SK-N-SH (cell line): ENCODE data around the gene OTOS. TPM values are rescaled to one million over a fixed set of nuclear protein-coding genes. Genes with fewer than 3 reads are reported as not detected.

Experiments used
- CTCF ChIA-PET: fragments of 300-600, 350-600 bp; formaldehyde crosslinking; extraction: SDS; loops from one replicate; lab custom pipeline; 2021; lab: Yijun Ruan, JAX
- POLR2A ChIA-PET: fragments of 350-600 bp; sonication (Branson Sonifier 250); formaldehyde crosslinking; extraction: SDS; loops from one replicate; lab custom pipeline; 2020; ENCODE audit warnings: antibody characterized with exemption, inconsistent platforms; lab: Yijun Ruan, JAX
- DNase-seq: peaks from one replicate; pipeline ENCODE4 v3.0.0; 2012
- H2AFZ ChIP-seq: fragments of 200-600 bp; sonication (generic); 2 replicates; pipeline ENCODE4 v1.8.1; 2016; ENCODE audit warnings: antibody characterized with exemption, mild to moderate bottlenecking, low read depth
- H3F3A ChIP-seq: fragments of 200-600 bp; sonication (generic); replicated peaks from 2 replicates; pipeline ENCODE3; 2016; ENCODE audit warnings: antibody characterized with exemption, mild to moderate bottlenecking; ENCODE audit not compliant: insufficient read depth
- H3K27ac ChIP-seq, 2 experiments: fragments of 200-500 bp in 1 of 2; fragments of 200-600 bp in 1 of 2; sonication (Bioruptor generic) in 1 of 2; sonication (generic), shearing (Covaris generic) in 1 of 2; 2 replicates each; pipeline versions ENCODE4 v1.5.1 to v1.6.1; 2014 to 2016; ENCODE audit warnings: low read depth in 2 of 2, inconsistent platforms in 1 of 2, low read length in 1 of 2, mild to moderate bottlenecking in 1 of 2, mixed read lengths in 1 of 2
- H3K27me3 ChIP-seq: fragments of 200-600 bp; sonication (generic), shearing (Covaris generic); 2 replicates; pipeline ENCODE4 v1.6.1; 2016; ENCODE audit warnings: mixed run types; ENCODE audit not compliant: insufficient read depth
- H3K36me3 ChIP-seq, 2 experiments: fragments of 200-500 bp in 1 of 2; fragments of 200-600 bp in 1 of 2; sonication (Bioruptor generic) in 1 of 2; sonication (generic) in 1 of 2; replicated peaks in 1 of 2; 2 replicates each; pipeline versions ENCODE3 to v1.5.1; 2014 to 2016; ENCODE audit warnings: low read length in 1 of 2, mild to moderate bottlenecking in 1 of 2; ENCODE audit not compliant: insufficient read depth in 2 of 2, control insufficient read depth in 1 of 2
- H3K4me1 ChIP-seq, 2 experiments: fragments of 200-500 bp in 1 of 2; fragments of 200-600 bp in 1 of 2; sonication (Bioruptor generic) in 1 of 2; sonication (generic), shearing (Covaris generic) in 1 of 2; 2 replicates each; pipeline versions ENCODE4 v1.5.1 to v1.6.1; 2014 to 2016; ENCODE audit warnings: low read depth in 1 of 2, low read length in 1 of 2, mixed run types in 1 of 2; ENCODE audit not compliant: insufficient read depth in 2 of 2, control insufficient read depth in 1 of 2
- H3K4me2 ChIP-seq: fragments of 200-600 bp; sonication (generic), shearing (Covaris generic); 2 replicates; pipeline ENCODE4 v1.6.1; 2017; ENCODE audit warnings: mixed run types
- H3K4me3 ChIP-seq, 2 experiments: fragments of 200-500 bp in 1 of 2; fragments of 200-600 bp in 1 of 2; sonication (Bioruptor generic) in 1 of 2; sonication (generic), shearing (Covaris generic) in 1 of 2; 2 replicates each; pipeline versions ENCODE4 v1.5.1 to v1.8.1; 2014 to 2016; ENCODE audit warnings: low read depth in 2 of 2, inconsistent platforms in 1 of 2, low read length in 1 of 2, mild to moderate bottlenecking in 1 of 2, mixed read lengths in 1 of 2, moderate library complexity in 1 of 2
- H3K79me2 ChIP-seq: fragments of 200-600 bp; sonication (generic); 2 replicates; pipeline ENCODE4 v1.8.1; 2017; ENCODE audit warnings: mild to moderate bottlenecking; ENCODE audit not compliant: insufficient read depth
- H3K9ac ChIP-seq: fragments of 200-600 bp; sonication (generic); 2 replicates; pipeline ENCODE4 v1.6.1; 2017; ENCODE audit warnings: mixed run types
- H3K9me2 ChIP-seq: fragments of 200-600 bp; sonication (generic); 2 replicates; pipeline ENCODE4 v1.6.1; 2017; ENCODE audit warnings: mixed run types
- H3K9me3 ChIP-seq: fragments of 200-600 bp; sonication (generic); 2 replicates; pipeline ENCODE4 v1.6.1; 2017; ENCODE audit warnings: mixed run types, mild to moderate bottlenecking, moderate library complexity
- H4K20me1 ChIP-seq: fragments of 200-600 bp; sonication (generic); 2 replicates; pipeline ENCODE4 v1.6.1; 2017; ENCODE audit warnings: mild to moderate bottlenecking, mixed run types; ENCODE audit not compliant: insufficient read depth
- GATA2 ChIP-seq: sonication (generic); formaldehyde crosslinking; IDR thresholded peaks from 2 replicates; pipeline ENCODE4 v1.5.0; 2020; ENCODE audit warnings: mild to moderate bottlenecking, missing genetic modification reagents
- JUND ChIP-seq: IDR thresholded peaks from 2 replicates; pipeline ENCODE4 v1.4.0; 2012
- MAX ChIP-seq: IDR thresholded peaks from 2 replicates; pipeline ENCODE4 v1.4.0; 2012; ENCODE audit warnings: low read depth
- MXI1 ChIP-seq: IDR thresholded peaks from 2 replicates; pipeline ENCODE4 v1.6.1; 2012; ENCODE audit warnings: mild to moderate bottlenecking, low read depth, low read length, improper control_type of control experiment
- PBX3 ChIP-seq: IDR thresholded peaks from 2 replicates; pipeline ENCODE4; 2012
- RAD21 ChIP-seq: IDR thresholded peaks from 2 replicates; pipeline ENCODE4 v1.6.1; 2012; ENCODE audit warnings: mild to moderate bottlenecking, low read length
- RFX5 ChIP-seq: IDR thresholded peaks from 2 replicates; pipeline ENCODE4 v1.6.1; 2012; ENCODE audit warnings: mild to moderate bottlenecking, improper control_type of control experiment, low read length
- RXRA ChIP-seq: IDR thresholded peaks from 2 replicates; pipeline ENCODE4 v1.4.0; 2012; ENCODE audit warnings: low read depth, mild to moderate bottlenecking, borderline replicate concordance
- SMC3 ChIP-seq: IDR thresholded peaks from 2 replicates; pipeline ENCODE4 v1.6.1; 2012; ENCODE audit warnings: low read depth, low read length, improper control_type of control experiment
- USF2 ChIP-seq: fragments of 150-350 bp; IDR thresholded peaks from 2 replicates; pipeline ENCODE4 v1.6.1; 2017; ENCODE audit warnings: antibody characterized with exemption, low read length, low read depth, borderline replicate concordance
- YY1 ChIP-seq: IDR thresholded peaks from 2 replicates; pipeline ENCODE4 v1.4.0; 2012; ENCODE audit warnings: low read depth, mild to moderate bottlenecking
- WGBS: methylation state at CpG from one replicate; pipeline ENCODE4 v1.1.6; 2017; ENCODE audit warnings: low lambda C conversion rate; 5-methylcytosine and 5-hydroxymethylcytosine counted together
- polyA plus RNA-seq, 3 experiments: library from polyadenylated mRNA; depleted of rRNA; stranded (reverse); fragments of >200 nt; gene quantifications; 2 replicates each; pipeline ENCODE4 v1.2.3, GENCODE V29; 2012

OTOS gene
- polyA plus RNA-seq, 1 of the 3 experiments (the other 2 are of a cell fraction): not detected

GRCh38 chr2:240162032-240162431, 21.6 kb upstream of the OTOS start:
- H3K79me2 ChIP-seq: no peaks in the 10 kb centered on the region
- no peaks in the 10 kb centered on the region for H4K20me1 ChIP-seq
- TF ChIP-seq RFX5 (no peak), USF2 (no peak), YY1 (no peak), RAD21 (no peak), RXRA (no peak), SMC3 (no peak)
- no peak overlapping the region for H3K4me2 ChIP-seq
- H3K27me3 ChIP-seq: no peaks in the 10 kb centered on the region
- 51% methylated on average over 5 of the region's 5 CpGs for WGBS
- DNase-seq: no peak
- no peaks in the 10 kb centered on the region for H3K9me3 ChIP-seq
- no peak overlapping the region for H3K4me3 ChIP-seq
- no peak overlapping the region for H2AFZ ChIP-seq
- no peak overlapping the region for H3K9ac ChIP-seq
- no peaks in the 10 kb centered on the region for H3K36me3 ChIP-seq
- H3K9me2 ChIP-seq: no peaks in the 10 kb centered on the region
- ChIA-PET CTCF (no interaction called here), POLR2A (no interaction called here)
- no peak overlapping the region for H3K27ac ChIP-seq
- no peaks in the 10 kb centered on the region for H3K4me1 ChIP-seq
- H3F3A ChIP-seq: no peaks in the 10 kb centered on the region

GRCh38 chr2:240161087-240161750, 20.8 kb upstream of the OTOS start:
- Histone ChIP-seq H3K27ac (no peak overlapping the region), H3K4me1 (no peaks in the 10 kb centered on the region), H2AFZ (no peak overlapping the region), H3K4me3 (no peak overlapping the region), H4K20me1 (no peaks in the 10 kb centered on the region), H3K9ac (no peak overlapping the region), H3K9me2 (no peaks in the 10 kb centered on the region), H3F3A (no peaks in the 10 kb centered on the region), H3K36me3 (no peaks in the 10 kb centered on the region), H3K27me3 (no peaks in the 10 kb centered on the region), H3K4me2 (no peak overlapping the region), H3K79me2 (no peaks in the 10 kb centered on the region), H3K9me3 (no peaks in the 10 kb centered on the region)
- ChIA-PET POLR2A (no interaction called here), CTCF (no interaction called here)
- 47% methylated on average over 9 of the region's 21 CpGs for WGBS
- no peak for TF ChIP-seq MAX
- TF ChIP-seq PBX3: no peak
- no peak for TF ChIP-seq RFX5
- no peak for TF ChIP-seq JUND
- no peak for TF ChIP-seq MXI1
- no peak for TF ChIP-seq GATA2
- DNase-seq: no peak
